Spleen (tissue), 11 donors: ENCODE results near the gene APOBR. TPM values are rescaled to one million over a fixed set of nuclear protein-coding genes. Genes with fewer than 3 reads are reported as not detected.
"Not testable (repeated sequence)": the region's sequence is repeated elsewhere in the genome, so short reads cannot be mapped to it uniquely, and the experiment has no call there.

Source experiments
- DNase-seq: peaks from one replicate; pipeline ENCODE4 v3.0.0-alpha.2; 2020
- H3K27ac ChIP-seq, 8 donors: fragments of 200-600 bp; sonication (generic) in 7 of 8; 1 replicate in 4 of 8; 2 replicates in 4 of 8; pipeline versions ENCODE4 v1.5.0 to v1.8.0; 2016 to 2021; ENCODE audit warnings: inconsistent platforms in 4 of 8, mild to moderate bottlenecking in 4 of 8, moderate library complexity in 1 of 8
- H3K27me3 ChIP-seq, 7 donors: fragments of 200-600 bp; sonication (generic) in 6 of 7; replicated peaks in 1 of 7; 1 replicate in 4 of 7; 2 replicates in 3 of 7; pipeline versions ENCODE4 v1.5.0 to v1.8.0; 2016 to 2021; ENCODE audit warnings: inconsistent platforms in 3 of 7, mild to moderate bottlenecking in 1 of 7
- H3K36me3 ChIP-seq, 6 donors: fragments of 200-600 bp; sonication (generic) in 5 of 6; 1 replicate in 4 of 6; 2 replicates in 2 of 6; pipeline versions ENCODE4 v1.5.0 to v1.8.0; 2016 to 2021; ENCODE audit warnings: inconsistent platforms in 2 of 6
- H3K4me1 ChIP-seq, 6 donors: fragments of 200-600 bp; sonication (generic) in 5 of 6; 1 replicate in 3 of 6; 2 replicates in 3 of 6; pipeline versions ENCODE4 v1.5.0 to v1.8.0; 2016 to 2021; ENCODE audit warnings: inconsistent platforms in 3 of 6
- H3K4me3 ChIP-seq, 8 donors: fragments of 200-600 bp; sonication (generic) in 7 of 8; 1 replicate in 4 of 8; 2 replicates in 4 of 8; pipeline versions ENCODE4 v1.5.0 to v1.8.0; 2016 to 2021; ENCODE audit warnings: inconsistent platforms in 4 of 8, mild to moderate bottlenecking in 4 of 8, moderate library complexity in 2 of 8
- H3K9me3 ChIP-seq, 8 donors: fragments of 200-600 bp; sonication (generic) in 7 of 8; 1 replicate in 4 of 8; 2 replicates in 4 of 8; pipeline versions ENCODE4 v1.5.0 to v1.8.0; 2016 to 2021; ENCODE audit warnings: inconsistent platforms in 4 of 8
- CTCF ChIP-seq, 11 experiments: fragments of 200-600 bp in 7 of 11; fragments of 450-650 bp in 4 of 11; sonication (generic) in 4 of 11; IDR thresholded peaks in 8 of 11; conservative IDR thresholded peaks in 3 of 11; 1 replicate in 7 of 11; 2 replicates in 4 of 11; pipeline versions ENCODE4 v1.4.0 to v1.8.0; 2016 to 2021; ENCODE audit warnings: antibody characterized with exemption in 11 of 11, inconsistent platforms in 4 of 11, mild to moderate bottlenecking in 1 of 11
- POLR2A ChIP-seq, 3 donors: fragments of 450-650 bp; IDR thresholded peaks; one replicate each; pipeline ENCODE4 v1.5.1; 2017; ENCODE audit warnings: antibody characterized with exemption in 3 of 3, mild to moderate bottlenecking in 1 of 3
- POLR2AphosphoS5 ChIP-seq, 3 donors: sonication (generic); formaldehyde crosslinking; IDR thresholded peaks; one replicate each; pipeline ENCODE4 v1.5.1; 2017; ENCODE audit warnings: antibody characterized with exemption in 3 of 3
- WGBS, 5 donors: extraction: QIAGEN DNeasy Blood & Tissue Kit in 3 of 5; methylation state at CpG; one replicate each; pipeline versions ENCODE4 v1.1.5 to v1.1.7; 2013 to 2018; 5-methylcytosine and 5-hydroxymethylcytosine counted together
- intact Hi-C: fragments of 100-400 bp; cut with DNase I; formaldehyde crosslinking; loops from one replicate; pipeline ENCODE4 v1.15.0; 2023; ENCODE audit warnings: low total_unique reads
- polyA plus RNA-seq, 3 donors: library from polyadenylated mRNA; stranded (reverse); fragments of 200-250 nt; gene quantifications; one replicate each; pipeline ENCODE4 v1.2.1, GENCODE V29; 2013
- total RNA-seq, 7 donors: library from RNA; depleted of rRNA in 3 of 7; stranded (reverse); fragments of >200 nt in 3 of 7; fragmentation: NEBNext Ultra II Directional in 4 of 7; extraction: Animal tissue kit (Norgen Biotek cat#: 25700) in 4 of 7; gene quantifications; one replicate each; pipeline versions ENCODE4 v1.1.0 to v1.2.1, GENCODE V29; 2016 to 2021
- donor health status: healthy with polysubstance abuse.
- donor health status: DM: no; HTN: no; CAD: no; lungs with moderate emphysema.
- donor health status: DM: no; HTN: no; CAD: no.
- donor health status: Bipolar disorder and iron deficiency.
- donor health status: healthy.
- donor health status: DM: no; HTN: no; CAD: no.
- donor health status: DM: yes; HTN: yes; CAD: no.

Gene APOBR
- total and polyA plus RNA-seq, 10 donors, result 3.3 to 58.4 (median 23.4) TPM

GRCh38 chr16:28542646-28543045, 48.2 kb downstream of the APOBR start:
- intact Hi-C loops, result no loop called here
- Histone ChIP-seq H3K27me3 (peaks cover 0 to 46% (median 0%) of the 10 kb centered on the region in 7 donors), H3K9me3 (no peaks in the 10 kb centered on the region), H3K4me1 (peaks cover 0 to 13% (median 5%) of the 10 kb centered on the region in 6 donors), H3K36me3 (no peaks in the 10 kb centered on the region), H3K27ac (peak overlapping the region in 6 of 8 donors; percentile 40 to 69 (median 59)), H3K4me3 (peak overlapping the region in 1 of 8 donors; percentile 36)
- TF ChIP-seq POLR2AphosphoS5 (IDR thresholded peaks at IDR 0.05) (no peak), CTCF (IDR thresholded peaks at IDR 0.05 in 8 of 11, conservative IDR thresholded peaks at IDR 0.05 in 3 of 11) (no peak), POLR2A (IDR thresholded peaks at IDR 0.05) (no peak)
- DNase-seq, result no peak
- WGBS, 5 donors, result 48 to 72% (median 61%) methylated on average over 7 of the region's 7 CpGs

- TF ChIP-seq POLR2A (IDR thresholded peaks at IDR 0.05) (no peak), POLR2AphosphoS5 (IDR thresholded peaks at IDR 0.05) (peak in 1 of 3 donors; percentile 20)
- H3K4me3 ChIP-seq, result peak overlapping the region in 1 of 8 donors; percentile 36
- peak; percentile 78 for DNase-seq
- H3K9me3 ChIP-seq, result no peaks in the 10 kb centered on the region
- peak overlapping the region in 6 of 8 donors; percentile 40 to 69 (median 61) for H3K27ac ChIP-seq
- peaks cover 0 to 45% (median 0%) of the 10 kb centered on the region in 7 donors for H3K27me3 ChIP-seq
- H3K4me1 ChIP-seq, result peaks cover 0 to 13% (median 5%) of the 10 kb centered on the region in 6 donors
- intact Hi-C loops, result no loop called here
- 41 to 52% (median 48%) methylated on average over 7 of the region's 7 CpGs for WGBS, 5 donors
- H3K36me3 ChIP-seq, result no peaks in the 10 kb centered on the region
Measured at GRCh38 chr16:28543072-28543471, 48.6 kb downstream of the APOBR start.

GRCh38 chr16:28544998-28545397, 50.6 kb downstream of the APOBR start:
- Histone ChIP-seq H3K27me3 (peaks cover 0 to 62% (median 0%) of the 10 kb centered on the region in 7 donors), H3K4me3 (no peak overlapping the region), H3K9me3 (no peaks in the 10 kb centered on the region), H3K27ac (no peak overlapping the region), H3K4me1 (peaks cover 0 to 22% (median 5%) of the 10 kb centered on the region in 6 donors), H3K36me3 (no peaks in the 10 kb centered on the region)
- intact Hi-C loops, result no loop called here
- 77 to 91% (median 83%) methylated on average over 3 of the region's 3 CpGs for WGBS, 5 donors
- TF ChIP-seq CTCF (IDR thresholded peaks at IDR 0.05 in 8 of 11, conservative IDR thresholded peaks at IDR 0.05 in 3 of 11), result no peak
- no peak for DNase-seq

GRCh38 chr16:28545964-28546363, 51.5 kb downstream of the APOBR start:
- 85 to 94% (median 87%) methylated on average over 6 to 7 of the region's 7 CpGs for WGBS, 5 donors
- intact Hi-C loops, result not testable (repeated sequence)

GRCh38 chr16:28546626-28547025, 52.2 kb downstream of the APOBR start:
- 85 to 89% (median 86%) methylated on average over 7 of the region's 7 CpGs for WGBS, 5 donors
- peaks cover 0 to 22% (median 5%) of the 10 kb centered on the region in 6 donors for H3K4me1 ChIP-seq
- DNase-seq, result no peak
- no peaks in the 10 kb centered on the region for H3K36me3 ChIP-seq
- no peaks in the 10 kb centered on the region for H3K9me3 ChIP-seq
- peaks cover 0 to 63% (median 0%) of the 10 kb centered on the region in 7 donors for H3K27me3 ChIP-seq
- H3K27ac ChIP-seq, result no peak overlapping the region
- no peak overlapping the region for H3K4me3 ChIP-seq
- intact Hi-C loops, result no loop called here
- TF ChIP-seq POLR2A (IDR thresholded peaks at IDR 0.05) (no peak), CTCF (IDR thresholded peaks at IDR 0.05 in 8 of 11, conservative IDR thresholded peaks at IDR 0.05 in 3 of 11) (no peak), POLR2AphosphoS5 (IDR thresholded peaks at IDR 0.05) (no peak)

More at GRCh38 chr16:28545964-28546363, 51.5 kb downstream of the APOBR start:
- not testable (repeated sequence) for DNase-seq, H3K4me3 ChIP-seq, H3K9me3 ChIP-seq, H3K36me3 ChIP-seq, H3K27ac ChIP-seq
- H3K27me3 ChIP-seq, result peaks cover 0 to 63% (median 0%) of the 10 kb centered on the region in 7 donors
- H3K4me1 ChIP-seq, result peaks cover 0 to 22% (median 5%) of the 10 kb centered on the region in 6 donors
